Neural crest cell (in vitro differentiated cells): Measurements from ENCODE around the gene TMPRSS11A. TPM values are rescaled to one million over a fixed set of nuclear protein-coding genes. Genes with fewer than 3 reads are reported as not detected.

ENCODE experiments used
- DNase-seq: peaks from one replicate; pipeline ENCODE4 v3.0.0; 2021; ENCODE audit warnings: low read depth, mixed read lengths, low spot score
- H3K27ac Mint-ChIP-seq: one replicate; pipeline ENCODE4 v1.8.0; 2021; ENCODE audit warnings: mild to moderate bottlenecking, mixed read lengths; ENCODE audit not compliant: unreplicated experiment
- H3K27me3 Mint-ChIP-seq: 2 replicates; pipeline ENCODE4 v1.8.0; 2021; ENCODE audit warnings: low read depth, mild to moderate bottlenecking, mixed read lengths
- H3K36me3 Mint-ChIP-seq: 2 replicates; pipeline ENCODE4 v1.8.0; 2021; ENCODE audit warnings: low read depth, mild to moderate bottlenecking, mixed read lengths
- H3K4me1 Mint-ChIP-seq: 2 replicates; pipeline ENCODE4 v1.8.0; 2021; ENCODE audit warnings: mixed read lengths
- H3K4me3 Mint-ChIP-seq: one replicate; pipeline ENCODE4 v1.8.0; 2021; ENCODE audit warnings: mild to moderate bottlenecking, mixed read lengths
- H3K9me3 Mint-ChIP-seq: 2 replicates; pipeline ENCODE4 v1.8.0; 2021; ENCODE audit warnings: mixed read lengths
- CTCF ChIP-seq: fragments of 200-600 bp; sonication (generic); conservative IDR thresholded peaks from 2 replicates; pipeline ENCODE4 v1.5.0; 2021; ENCODE audit warnings: antibody characterized with exemption, mild to moderate bottlenecking
- total RNA-seq: library from RNA; stranded (reverse); gene quantifications from 2 replicates; pipeline ENCODE4 v1.2.1, GENCODE V29; 2021

TMPRSS11A gene
- total RNA-seq, 1 donor from 2014 or later = not detected

DNA sequence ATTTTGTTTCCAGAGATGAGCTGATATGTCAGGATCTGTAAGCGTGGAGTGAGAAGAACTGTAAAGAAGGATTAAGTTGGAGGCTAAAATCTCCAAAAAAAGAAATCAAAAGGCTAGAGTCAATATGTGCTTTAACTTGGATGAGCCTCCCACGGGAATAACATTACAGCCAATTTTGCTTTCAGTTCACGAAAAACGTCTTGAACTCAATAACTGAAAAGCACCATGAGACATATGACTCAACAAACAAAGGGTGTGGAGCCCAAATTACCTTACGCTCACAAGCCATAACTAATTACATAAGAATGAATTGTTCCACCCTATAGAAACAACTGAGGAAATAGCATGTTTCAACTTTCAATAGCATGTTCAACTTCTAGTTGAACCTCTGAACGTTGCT lies 101.8 kb downstream of the TMPRSS11A start:
- Mint-ChIP-seq H3K27me3 (no peaks in the 10 kb centered on the region), H3K9me3 (peaks cover 11% of the 10 kb centered on the region), H3K4me1 (no peaks in the 10 kb centered on the region), H3K4me3 (no peak overlapping the region), H3K27ac (no peak overlapping the region), H3K36me3 (no peaks in the 10 kb centered on the region)
- TF ChIP-seq CTCF = no peak
- no peak for DNase-seq

Other genes with a start within 250 kb of the TMPRSS11A start
- not detected in 2 replicates for gene GNRHR, start 209.1 kb downstream of the TMPRSS11A start, total RNA-seq
- not detected in 2 replicates for gene TMPRSS11D, start 79.5 kb downstream of the TMPRSS11A start, total RNA-seq
- not detected in 2 replicates for gene TMPRSS11F, start 166.4 kb upstream of the TMPRSS11A start, total RNA-seq